ENCODE data around the gene GNB5. TPM values are rescaled to one million over a fixed set of nuclear protein-coding genes. Genes with fewer than 3 reads are reported as not detected.

The GNB5 gene
- total RNA-seq, 1 experiment from 2014 or later: 58.7 TPM

- Histone ChIP-seq H3K27ac (ENCODE audit: low read length) (no peak overlapping the region), H3K9me3 (ENCODE audit: control insufficient read depth, insufficient read depth, low read depth, low read length) (no peaks in the 10 kb centered on the region), H3K4me3 (ENCODE audit: low read depth in 2 of 2, low read length in 2 of 2) (no peak overlapping the region), H3K27me3 (ENCODE audit: control insufficient read depth, insufficient read depth, low read length) (no peaks in the 10 kb centered on the region), H3K36me3 (ENCODE audit: control insufficient read depth, insufficient read depth, low read length) (no peaks in the 10 kb centered on the region), H3K4me1 (ENCODE audit: control insufficient read depth, insufficient read depth, low read length) (no peaks in the 10 kb centered on the region)
- intact Hi-C loops (cut with micrococcal nuclease; ENCODE audit: unreplicated experiment) (no loop called here), in situ Hi-C loops (cut with HindIII; ENCODE audit: low pct_unique_long_range_greater_than_20kb, low sequenced_read_pairs) (no loop called here)
- ATAC-seq: no peak
- DNase-seq (ENCODE audit: low read depth, low spot score): no peak
- CTCF ChIA-PET: no interaction called here
- POLR2A ChIA-PET: no interaction called here
- BruUV-seq (replicated peaks): no TSS peak
- TF ChIP-seq POLR2AphosphoS5 (IDR thresholded peaks at IDR 0.05; ENCODE audit: low read depth, low read length): no peak
- TF ChIP-seq REST (IDR thresholded peaks at IDR 0.05; ENCODE audit: insufficient read depth in 1 of 2, low read depth in 2 of 2, low read length in 1 of 2): no peak
- no peak for TF ChIP-seq CTCF (IDR thresholded peaks at IDR 0.05)
- no peak for TF ChIP-seq TCF7L2 (IDR thresholded peaks at IDR 0.05; ENCODE audit: low read depth, low read length)
- no peak for TF ChIP-seq SIN3A (IDR thresholded peaks at IDR 0.05; ENCODE audit: borderline replicate concordance, insufficient read depth, low read depth, low read length)
Observed at GRCh38 chr15:52113708-52114107, 77.5 kb downstream of the GNB5 start.

- Histone ChIP-seq H3K4me1 (ENCODE audit: control insufficient read depth, insufficient read depth, low read length) (no peaks in the 10 kb centered on the region), H3K36me3 (ENCODE audit: control insufficient read depth, insufficient read depth, low read length) (no peaks in the 10 kb centered on the region), H3K9me3 (ENCODE audit: control insufficient read depth, insufficient read depth, low read depth, low read length) (no peaks in the 10 kb centered on the region), H3K27ac (ENCODE audit: low read length) (no peak overlapping the region), H3K4me3 (ENCODE audit: low read depth in 2 of 2, low read length in 2 of 2) (no peak overlapping the region), H3K27me3 (ENCODE audit: control insufficient read depth, insufficient read depth, low read length) (no peaks in the 10 kb centered on the region)
- ATAC-seq (no peak), DNase-seq (ENCODE audit: low read depth, low spot score) (no peak)
- BruUV-seq (replicated peaks): no TSS peak
- POLR2A ChIA-PET: interaction anchor here (0.6 kb wide), 1 partner anchor 70 kb away, joined by 4 read pairs; no protein-coding TSS in a partner anchor
- CTCF ChIA-PET: no interaction called here
- in situ Hi-C loops (cut with HindIII; ENCODE audit: low pct_unique_long_range_greater_than_20kb, low sequenced_read_pairs): no loop called here
- intact Hi-C loops (cut with micrococcal nuclease; ENCODE audit: unreplicated experiment): no loop called here
- TF ChIP-seq POLR2AphosphoS5 (IDR thresholded peaks at IDR 0.05; ENCODE audit: low read depth, low read length): no peak
- TF ChIP-seq CTCF (IDR thresholded peaks at IDR 0.05): no peak
- TF ChIP-seq SIN3A (IDR thresholded peaks at IDR 0.05; ENCODE audit: borderline replicate concordance, insufficient read depth, low read depth, low read length): no peak
- TF ChIP-seq REST (IDR thresholded peaks at IDR 0.05; ENCODE audit: insufficient read depth in 1 of 2, low read depth in 2 of 2, low read length in 1 of 2): no peak
- TF ChIP-seq TCF7L2 (IDR thresholded peaks at IDR 0.05; ENCODE audit: low read depth, low read length): no peak
Observed at GRCh38 chr15:52113235-52113634, 78.0 kb downstream of the GNB5 start.

Measured in Panc1 (cell line).